HG03175 (cell line): ENCODE measurements around the gene ADAM8.

Experiments used
- ATAC-seq: cut with Tn5 transposase; IDR thresholded peaks from one replicate; pipeline ENCODE4 v1.9.1; 2021; ENCODE audit warnings: mild to moderate bottlenecking, moderate library complexity; ENCODE audit not compliant: unreplicated experiment

The ADAM8 gene

DNA sequence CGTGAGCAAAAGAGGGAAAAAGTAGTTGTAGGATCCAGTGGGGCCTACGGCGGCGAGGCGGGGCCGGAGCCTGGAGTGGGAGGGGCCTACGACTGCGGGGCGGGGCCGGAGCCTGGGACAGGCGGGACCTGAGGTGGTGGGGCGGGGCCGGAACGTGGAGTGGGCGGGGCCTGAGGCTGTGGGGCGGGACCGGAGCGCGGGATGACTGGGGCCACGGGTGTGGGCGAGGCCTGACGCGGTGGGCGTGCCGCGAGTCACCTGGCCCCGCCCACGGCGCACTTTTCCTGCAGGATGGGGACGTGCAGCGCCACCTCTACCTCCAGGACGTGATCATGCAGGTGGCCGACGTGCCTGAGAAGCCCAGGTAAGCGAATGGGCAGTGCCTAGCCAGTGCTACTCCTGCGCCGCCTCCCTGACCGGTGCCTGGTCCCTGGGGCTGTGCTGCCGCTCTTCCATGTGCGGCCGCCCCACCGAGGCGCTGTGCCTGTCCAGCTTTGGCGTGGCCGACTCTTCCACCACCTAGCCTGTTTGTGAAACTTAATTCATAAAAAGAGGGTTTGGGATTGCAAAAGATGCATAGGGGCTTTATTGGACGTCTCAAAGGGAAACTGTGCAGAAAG is 32.5 kb upstream of the ADAM8 start:
- peak; percentile 72 for ATAC-seq

DNA sequence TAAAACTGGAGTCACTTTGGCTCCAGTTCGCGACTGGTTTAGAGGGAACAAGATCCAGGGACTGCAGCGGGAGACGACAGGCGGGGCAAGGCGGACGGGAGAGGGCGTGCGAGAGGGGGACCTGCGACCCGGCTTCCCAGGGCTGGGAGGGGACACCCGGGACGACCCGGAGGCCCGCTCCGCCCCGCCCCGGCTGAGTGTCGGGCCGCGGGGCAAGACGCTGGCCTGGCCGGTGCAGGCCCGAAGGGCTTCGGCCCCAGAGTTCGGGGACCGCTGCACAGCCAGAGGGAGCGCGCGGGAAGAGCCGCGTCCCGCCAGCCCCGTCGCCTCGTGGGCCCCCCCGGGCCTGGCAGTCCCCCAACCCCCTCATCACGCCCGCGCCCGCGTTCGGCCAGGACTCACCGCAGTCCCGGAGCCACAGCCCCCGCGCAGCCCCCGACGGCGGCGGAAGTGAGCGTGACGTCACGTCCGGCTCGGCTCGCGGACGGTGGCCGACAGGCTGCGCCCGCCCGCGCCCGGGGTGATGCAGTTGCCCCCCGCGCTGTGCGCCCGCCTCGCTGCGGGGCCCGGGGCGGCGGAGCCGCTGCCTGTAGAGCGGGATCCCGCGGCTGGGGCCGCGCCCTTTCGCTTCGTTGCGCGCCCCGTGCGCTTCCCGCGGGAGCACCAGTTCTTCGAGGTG is 31.9 kb upstream of the ADAM8 start, which contains the start of the genes TUBGCP2 and ZNF511:
Gene TUBGCP2, minus strand, starts transcription at position 452 of the 679 bp plus-strand sequence. CDS start 5,931 bp downstream, outside the sequence.
Gene ZNF511, plus strand, starts transcription at position 494 of the 679 bp plus-strand sequence. Its CDS starts 30 bp downstream, at position 524.
- peak; percentile 78 for ATAC-seq

DNA sequence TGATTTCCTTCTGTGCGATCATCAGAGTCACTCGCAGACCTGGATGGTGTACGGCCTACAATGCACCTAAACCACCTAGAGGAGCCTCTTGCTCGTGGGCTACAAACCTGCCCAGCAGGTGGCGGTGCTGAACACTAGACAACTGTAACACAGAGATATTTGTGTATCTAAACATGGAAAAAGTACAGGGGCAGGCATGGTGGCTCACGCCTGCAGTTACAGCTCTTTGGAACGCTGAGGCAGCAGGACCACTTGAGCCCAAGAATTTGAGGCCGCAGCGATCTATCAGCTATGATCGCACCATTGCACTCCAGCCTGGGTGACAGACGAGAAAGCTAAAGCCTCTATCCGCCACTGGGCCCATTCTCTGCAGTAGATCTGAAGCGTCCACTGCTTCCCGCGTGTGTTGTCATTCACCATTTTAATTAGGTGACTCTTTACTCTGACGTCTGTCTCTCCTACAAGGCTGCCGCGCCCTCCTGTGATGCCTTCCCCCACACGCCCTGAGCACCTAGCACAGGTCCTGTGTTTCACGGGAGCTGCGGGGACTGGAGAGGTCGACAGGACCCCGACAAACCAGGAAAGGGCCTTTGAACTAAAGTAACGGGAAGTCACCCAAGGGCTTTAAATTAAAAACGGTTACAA is 31.2 kb upstream of the ADAM8 start:
- ATAC-seq = peak; percentile 52

DNA sequence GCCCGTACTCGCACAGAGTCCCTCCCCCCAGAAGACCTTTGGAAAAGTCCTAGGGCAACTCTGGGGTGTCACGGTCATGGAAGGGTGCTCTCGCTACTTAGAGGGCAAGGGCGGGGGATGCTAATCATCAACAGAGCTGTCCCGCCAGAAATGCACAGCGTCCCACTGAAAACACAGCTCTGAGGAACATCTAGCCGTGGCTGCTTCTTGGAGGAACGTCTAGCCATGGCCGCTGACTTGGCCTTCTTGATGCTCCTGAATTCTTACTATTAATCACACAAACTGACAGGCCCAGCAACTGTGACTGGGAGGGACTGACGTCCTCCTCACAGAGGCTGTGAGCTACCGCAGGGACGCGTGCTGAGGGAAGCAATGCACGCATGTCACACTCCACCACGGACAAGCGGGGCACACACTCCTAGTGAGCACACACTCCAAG is 30.3 kb upstream of the ADAM8 start:
- ATAC-seq = no peak

DNA sequence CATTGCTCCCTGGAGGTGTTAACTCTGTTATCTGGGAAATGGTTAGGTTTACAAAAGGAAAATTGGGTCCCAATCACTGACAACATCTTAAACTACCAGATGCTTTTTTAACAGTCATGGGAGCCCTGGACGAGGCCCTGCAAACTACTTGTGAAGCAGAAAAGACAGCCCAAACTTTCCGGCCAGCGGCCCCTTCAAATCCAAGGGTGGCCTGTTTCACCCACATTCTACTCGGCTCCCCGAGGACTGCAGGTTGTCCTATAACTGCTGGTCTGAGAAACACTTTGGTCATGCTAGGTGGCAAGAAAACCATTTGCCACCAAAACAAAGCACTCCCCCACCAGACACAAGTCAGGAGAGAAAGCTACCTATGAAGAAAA is 29.4 kb upstream of the ADAM8 start:
- no peak for ATAC-seq

DNA sequence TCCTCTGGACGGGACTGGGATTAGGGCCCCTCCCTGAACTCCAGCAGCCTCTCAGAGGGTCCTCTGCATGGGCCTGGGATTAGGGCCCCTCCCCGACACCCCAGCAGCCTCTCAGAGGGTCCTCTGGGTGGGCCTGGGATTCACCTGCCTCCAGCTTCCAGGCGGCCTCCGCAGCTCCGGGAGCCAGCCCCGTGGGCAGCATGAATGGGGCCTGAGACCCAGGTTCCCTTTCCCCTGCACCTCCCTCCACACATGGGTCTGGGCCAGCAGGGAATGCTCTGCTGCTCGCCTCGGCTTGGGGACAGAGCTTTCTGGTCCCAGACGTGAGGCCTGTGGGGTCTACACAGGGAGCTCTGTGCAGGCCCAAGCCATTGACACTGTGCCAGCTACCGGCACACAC is 26.5 kb upstream of the ADAM8 start:
- ATAC-seq = no peak

DNA sequence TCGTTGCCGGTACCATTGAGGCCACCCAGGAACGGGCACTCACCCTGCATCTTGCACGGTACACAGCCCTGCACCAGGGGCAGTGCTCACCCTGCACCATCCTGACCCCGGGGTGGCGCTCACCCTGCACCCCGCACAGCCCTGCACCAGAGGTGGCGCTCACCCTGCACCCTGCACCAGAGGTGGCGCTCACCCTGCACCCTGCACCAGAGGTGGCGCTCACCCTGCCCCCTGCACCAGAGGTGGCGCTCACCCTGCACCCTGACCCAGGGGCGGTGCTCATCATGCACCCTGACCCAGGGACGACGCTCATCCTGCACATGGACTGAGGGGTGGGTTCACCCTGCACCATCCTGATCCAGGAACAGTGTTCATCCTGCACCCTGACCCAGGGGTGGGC is 25.6 kb upstream of the ADAM8 start:
- no peak for ATAC-seq

DNA sequence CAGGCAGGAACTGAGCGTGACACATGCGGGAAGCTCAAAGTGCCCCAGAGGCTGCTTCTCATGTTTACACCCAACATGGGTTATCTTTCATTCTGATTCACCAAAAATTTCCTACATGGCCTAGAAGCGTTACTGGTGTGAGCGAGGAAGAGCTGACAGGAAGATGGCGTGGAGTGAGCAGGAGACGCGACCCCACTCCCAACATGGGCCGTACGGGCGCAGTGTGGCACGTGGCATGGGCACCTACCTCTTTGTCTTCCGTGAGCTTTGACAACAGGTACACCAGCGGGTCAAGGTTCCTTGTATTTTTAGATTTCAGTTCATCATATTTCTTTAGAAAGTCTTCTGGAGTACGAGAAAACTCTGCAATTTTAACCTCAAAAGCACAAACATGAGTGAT is 23.1 kb upstream of the ADAM8 start:
- no peak for ATAC-seq

DNA sequence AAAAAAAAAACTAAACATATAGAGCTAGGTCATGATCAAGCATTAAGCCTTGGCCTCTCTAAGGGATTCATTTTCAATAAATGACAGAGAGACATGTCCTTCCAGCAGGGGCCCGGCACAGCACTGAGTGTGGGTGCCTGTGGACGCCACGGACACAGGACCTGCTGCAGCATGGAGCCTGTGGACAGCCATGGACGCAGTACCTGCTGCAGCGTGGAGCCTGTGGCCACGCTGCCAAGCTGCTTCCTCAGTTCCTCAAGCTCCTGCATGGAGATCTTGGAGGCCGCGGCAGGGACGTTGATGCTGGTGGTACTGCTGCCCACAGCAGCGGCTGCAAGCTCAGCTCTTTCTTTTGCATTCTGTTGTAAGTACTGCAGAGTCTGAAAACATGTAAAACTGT is 22.6 kb upstream of the ADAM8 start:
- ATAC-seq = no peak

DNA sequence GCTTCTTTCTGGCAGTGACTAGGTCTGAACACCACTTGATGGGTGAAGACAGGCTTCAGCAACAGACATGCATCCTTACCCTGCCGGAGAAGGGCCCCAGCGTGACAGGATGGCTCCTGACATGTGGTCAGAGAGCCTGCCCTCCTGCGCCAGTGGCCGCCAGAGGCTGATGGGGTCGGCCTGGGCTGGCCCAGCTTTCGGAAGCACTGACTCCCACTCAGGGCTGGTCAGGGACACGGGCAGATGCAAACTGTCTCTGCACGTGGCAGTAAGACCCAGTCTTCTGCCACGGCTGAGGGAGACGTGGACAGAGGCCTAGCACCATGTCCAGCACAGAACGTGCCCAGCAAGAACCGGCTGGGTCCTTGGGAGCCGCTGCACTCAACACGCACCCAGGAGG is 21.8 kb upstream of the ADAM8 start:
- ATAC-seq = no peak

DNA sequence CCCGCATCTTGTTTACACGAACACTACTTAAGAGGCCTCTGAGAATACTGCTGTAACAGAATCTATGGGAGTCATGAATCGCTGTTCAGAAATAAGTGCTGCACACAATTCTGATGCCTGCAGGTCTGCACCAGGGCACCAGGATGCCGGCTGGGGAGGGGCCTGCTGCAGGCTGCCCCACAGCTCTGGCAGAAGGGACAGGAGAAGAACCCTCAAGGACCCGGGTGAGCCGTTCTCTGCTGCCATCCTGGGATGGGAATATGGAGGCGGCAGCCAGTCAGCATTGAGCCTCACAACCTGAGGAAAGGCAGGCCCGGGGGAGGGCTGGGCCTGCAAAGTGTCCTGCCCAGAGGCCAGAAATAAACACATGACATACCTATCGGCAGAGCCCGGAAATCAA is 20.8 kb upstream of the ADAM8 start:
- no peak for ATAC-seq

DNA sequence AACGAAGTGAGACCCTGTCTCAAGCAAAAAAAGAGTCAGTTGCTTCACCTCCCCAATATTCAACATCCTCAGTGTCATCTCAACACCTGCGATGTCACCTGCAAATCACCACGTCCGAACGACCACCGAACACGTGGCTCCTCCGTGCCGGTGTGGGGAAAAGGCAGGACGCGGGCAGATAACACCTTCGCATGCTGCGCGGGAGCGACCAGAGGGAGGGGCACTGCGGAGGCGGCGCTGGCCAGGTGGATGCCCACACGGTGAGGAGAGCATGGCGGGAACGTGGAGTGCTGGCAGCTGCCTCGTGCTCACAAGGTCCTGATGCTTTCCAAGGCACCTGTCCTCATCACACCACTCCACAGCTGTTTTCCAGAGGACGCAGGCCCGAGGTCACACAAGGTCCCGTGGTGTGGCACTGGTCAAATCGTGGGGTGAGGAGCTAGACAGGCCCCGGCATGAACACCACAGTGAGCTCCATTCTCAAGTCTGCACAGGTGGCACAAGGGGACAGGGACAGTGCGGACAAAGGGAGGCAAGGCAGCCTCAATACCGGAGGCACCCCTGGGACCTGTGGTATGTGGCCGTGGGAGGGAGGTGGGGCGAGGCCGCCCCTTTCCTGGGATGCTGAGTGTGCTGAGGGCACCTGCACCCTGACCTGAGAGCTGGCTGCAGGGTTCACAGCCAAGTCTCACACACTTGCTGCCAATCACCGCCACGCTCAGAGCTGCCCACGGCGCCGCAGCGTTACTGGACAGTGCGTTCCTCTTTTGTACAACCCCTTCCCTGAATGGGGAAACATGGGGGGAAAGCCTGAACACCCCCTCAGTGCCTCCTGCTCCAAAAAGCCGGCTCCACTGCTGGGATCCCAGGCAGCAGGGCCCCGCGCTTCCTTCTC is 19.0 kb upstream of the ADAM8 start:
- ATAC-seq = no peak

DNA sequence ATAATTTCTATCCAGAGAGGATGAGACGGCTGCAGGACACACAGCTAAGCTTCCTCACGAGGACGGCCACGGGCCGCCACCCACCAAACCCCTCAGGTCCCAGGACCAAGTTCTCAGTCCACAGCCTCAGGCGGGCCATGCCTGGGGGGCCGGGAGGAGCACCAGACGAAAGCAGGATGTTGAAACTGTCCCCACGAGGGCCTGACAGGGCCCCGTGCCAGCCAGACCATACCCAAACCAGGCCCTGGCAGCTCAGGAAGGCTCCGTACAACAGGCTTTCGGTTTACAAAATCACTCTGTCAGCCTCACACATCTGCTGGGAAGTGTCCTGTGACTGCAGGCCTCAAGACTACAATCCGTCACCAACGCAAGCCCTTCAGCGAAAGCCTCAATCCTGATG is 17.5 kb upstream of the ADAM8 start:
- no peak for ATAC-seq

DNA sequence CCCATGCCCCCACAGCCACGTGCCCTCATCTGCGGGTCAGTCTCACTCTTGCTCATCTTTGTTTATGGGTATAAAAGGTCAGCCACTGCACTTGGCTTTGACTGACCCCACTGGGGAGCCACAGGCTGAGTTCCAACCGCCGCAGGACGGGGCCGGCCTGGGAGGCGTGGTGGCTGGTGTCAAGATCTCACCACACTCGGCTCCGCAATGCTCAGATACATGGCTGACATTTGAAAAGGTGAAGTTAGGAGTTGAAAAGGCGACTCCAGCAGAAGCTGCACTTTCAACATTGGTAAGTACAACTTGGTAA is 17.1 kb upstream of the ADAM8 start:
- no peak for ATAC-seq

DNA sequence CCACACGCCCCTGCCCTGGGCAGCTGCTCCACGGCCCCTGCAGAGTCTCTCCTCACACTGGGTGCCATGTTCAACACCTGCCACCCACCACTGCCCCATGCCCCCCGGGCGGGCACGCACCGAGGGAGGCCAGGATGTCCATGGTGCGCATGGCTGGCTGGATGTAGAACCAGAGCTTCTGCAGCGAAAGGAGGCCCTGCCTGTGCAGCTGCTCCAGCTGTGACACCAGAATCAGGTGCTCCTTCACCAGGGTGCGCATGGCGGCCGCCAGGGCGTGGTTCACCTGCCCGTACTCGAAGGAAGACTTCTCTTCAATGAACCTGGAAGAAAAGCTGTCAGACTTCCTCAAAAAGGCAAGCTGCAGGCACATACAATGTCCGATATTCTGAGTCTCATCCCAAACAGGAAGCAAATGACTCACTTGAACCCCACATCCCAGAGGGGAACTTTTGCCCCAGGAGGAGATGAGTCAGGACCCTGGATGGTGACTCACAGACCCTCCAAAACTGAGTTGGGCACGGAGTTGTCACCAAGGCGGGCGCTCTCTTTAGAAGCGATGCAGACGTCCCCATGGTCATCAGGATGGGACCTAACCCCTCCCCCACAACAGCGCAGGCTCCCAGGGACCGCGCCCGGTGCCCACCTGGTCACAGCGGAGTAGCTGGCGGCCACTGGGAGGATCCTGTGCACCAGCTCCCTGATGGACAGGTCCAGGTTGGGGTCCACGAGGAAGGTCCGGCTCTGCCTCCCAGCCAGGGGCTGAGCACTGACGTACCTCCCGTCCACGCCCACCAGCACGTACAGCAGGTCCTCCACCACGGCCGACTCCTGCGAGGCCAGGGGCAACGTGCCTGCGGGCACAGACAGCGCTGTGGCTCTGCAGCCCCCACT is 16.5 kb upstream of the ADAM8 start:
- no peak for ATAC-seq

DNA sequence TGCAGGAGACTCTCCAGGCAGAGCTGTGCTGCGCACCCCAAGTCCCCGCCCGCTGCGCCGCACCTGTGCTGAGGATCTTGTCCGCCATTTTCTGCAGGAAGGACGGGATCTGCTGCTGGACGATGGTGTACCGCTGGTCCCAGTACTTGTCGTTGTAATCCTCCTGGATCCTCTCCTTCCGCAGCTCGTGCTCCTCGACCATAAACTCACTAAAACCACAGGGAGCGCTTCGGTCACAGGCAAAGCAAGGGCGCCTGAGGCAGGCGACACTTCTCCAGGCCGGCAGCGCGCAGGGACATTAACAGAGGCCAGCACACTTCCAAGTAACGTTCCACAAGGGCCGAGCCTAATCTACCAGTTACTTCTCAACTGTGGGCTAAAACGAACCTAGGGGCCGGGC is 13.1 kb upstream of the ADAM8 start:
- no peak for ATAC-seq

DNA sequence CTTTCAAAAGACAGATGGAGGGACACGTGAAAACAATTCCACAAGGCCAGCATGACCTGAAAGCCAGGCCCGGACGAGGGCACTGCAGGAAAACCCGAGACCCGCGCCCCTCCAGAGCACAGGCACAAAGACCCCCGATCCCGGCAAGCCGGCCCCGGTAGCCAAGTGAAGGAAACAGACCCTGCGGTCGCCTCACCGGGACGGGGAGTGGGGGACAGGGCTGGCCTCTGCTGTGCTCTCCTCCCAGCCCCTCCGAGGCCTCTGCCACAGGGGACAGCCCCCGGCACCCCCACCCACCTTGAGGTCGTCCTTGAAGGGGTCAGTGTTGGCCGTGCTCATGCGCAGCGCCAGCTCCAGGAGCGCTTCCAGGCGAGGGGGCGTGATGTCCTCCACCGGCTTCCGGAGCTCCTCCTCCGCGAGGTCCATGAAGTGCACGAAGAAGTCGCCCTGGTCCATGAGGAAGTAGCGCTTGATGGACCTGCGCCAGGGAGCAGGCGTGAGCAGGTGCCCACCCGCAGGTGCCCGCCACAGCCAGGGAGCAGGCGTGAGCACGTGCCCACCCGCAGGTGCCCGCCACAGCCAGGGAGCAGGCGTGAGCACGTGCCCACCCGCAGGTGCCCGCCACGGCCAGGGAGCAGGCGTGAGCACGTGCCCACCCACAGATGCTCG is 11.3 kb upstream of the ADAM8 start:
- ATAC-seq = no peak

DNA sequence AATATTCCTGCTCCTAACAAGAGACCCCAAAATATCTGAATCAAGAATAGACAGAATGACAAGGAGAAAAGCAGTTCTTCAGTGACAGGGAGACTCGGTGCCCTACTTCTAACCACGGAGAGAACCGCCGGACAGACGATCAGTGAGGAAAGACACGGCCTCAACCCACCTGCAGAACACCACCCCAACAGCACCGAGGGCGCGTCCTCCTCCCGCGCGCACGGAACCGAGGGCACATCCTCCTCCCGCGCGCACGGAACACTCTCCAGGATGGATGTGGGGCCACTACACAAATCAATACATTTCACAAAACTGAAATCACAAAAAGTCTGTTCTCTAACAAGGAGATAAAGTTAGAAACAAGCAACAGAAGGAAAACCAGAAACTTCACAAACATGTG is 9.7 kb upstream of the ADAM8 start:
- no peak for ATAC-seq

DNA sequence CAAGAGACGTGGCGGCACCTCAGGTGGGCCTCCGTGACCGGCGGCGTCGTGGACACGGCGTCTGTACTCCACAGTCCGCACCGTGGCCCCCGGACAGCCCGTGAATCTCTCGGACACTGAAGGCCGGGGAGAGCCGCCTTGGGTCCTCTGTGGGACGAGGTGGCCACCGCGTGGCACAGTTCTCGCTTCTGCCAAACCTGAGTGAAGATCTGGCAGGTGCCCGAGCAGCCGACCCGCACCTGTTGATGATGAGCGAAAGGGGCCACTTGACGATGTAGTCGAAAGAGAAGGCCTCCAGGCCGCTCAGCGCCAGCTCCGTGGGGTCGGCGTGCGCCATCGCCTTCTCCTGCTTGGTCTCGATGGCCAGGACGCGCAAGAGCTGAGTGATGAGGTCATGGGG is 8.5 kb upstream of the ADAM8 start:
- no peak for ATAC-seq

DNA sequence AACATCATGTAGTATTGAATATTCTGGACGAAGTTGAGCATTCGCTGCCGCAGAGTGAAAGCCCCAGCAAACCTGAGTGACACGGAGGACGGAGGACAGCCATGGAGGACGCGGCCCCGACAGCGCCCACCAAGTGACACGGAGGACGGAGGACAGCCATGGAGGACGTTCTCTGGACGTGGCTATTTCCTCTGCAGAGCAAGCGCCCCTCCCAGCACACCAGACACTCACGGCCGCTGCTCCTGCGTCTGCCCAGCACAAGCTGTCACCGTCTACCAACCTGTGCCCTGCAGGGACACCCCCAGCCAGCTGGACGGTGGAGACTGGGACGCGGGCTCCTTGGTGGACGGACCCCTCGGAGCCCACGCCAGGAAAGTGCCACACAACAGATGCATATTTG is 7.3 kb upstream of the ADAM8 start:
- ATAC-seq = no peak
